HG03469 (cell line): Measurements from ENCODE around the gene MROH2A.

Experiments
- ATAC-seq: cut with Tn5 transposase; IDR thresholded peaks from one replicate; pipeline ENCODE4 v1.9.1; 2021; ENCODE audit warnings: mild to moderate bottlenecking, moderate library complexity, moderate number of reproducible peaks; ENCODE audit not compliant: unreplicated experiment

MROH2A gene

DNA sequence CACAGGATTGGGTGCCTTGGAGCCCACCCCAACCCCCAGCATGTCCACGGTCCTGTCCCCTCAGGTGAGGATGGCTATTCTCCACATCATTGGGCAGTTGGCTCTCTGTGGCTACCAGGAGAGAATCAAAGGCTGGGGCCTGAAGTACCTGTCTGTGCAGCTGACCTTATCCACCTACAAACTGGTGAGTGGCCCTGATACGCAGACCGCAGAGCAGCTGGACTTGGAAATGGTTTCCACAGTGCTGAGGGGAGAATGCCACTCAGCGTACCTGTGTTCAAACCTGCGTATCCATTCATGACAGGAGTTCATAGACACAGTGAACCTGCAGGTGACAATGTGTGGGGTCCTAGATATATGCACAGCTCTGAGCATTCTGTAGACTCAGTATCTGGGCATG, 21.6 kb downstream of the MROH2A start:
- no peak for ATAC-seq

DNA sequence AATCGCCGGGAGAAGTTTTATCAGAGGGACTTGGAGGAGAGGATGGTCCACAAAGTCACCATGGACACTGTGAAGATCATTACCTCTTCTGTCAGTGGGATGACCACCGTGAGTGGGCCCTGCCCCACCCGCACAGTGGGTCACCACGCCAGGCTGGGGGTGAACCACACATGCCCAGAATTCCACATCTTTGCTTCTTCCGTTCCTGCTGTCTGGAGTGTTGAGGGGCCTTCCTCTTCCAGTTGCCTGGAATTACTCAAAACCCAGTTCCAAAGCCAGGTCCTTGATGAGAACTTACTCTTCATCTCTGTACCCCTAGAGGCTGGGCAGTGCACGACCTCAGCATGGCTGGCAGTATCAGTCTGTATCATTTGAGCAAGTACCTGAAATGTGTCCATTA, 22.1 kb downstream of the MROH2A start:
- no peak for ATAC-seq

DNA sequence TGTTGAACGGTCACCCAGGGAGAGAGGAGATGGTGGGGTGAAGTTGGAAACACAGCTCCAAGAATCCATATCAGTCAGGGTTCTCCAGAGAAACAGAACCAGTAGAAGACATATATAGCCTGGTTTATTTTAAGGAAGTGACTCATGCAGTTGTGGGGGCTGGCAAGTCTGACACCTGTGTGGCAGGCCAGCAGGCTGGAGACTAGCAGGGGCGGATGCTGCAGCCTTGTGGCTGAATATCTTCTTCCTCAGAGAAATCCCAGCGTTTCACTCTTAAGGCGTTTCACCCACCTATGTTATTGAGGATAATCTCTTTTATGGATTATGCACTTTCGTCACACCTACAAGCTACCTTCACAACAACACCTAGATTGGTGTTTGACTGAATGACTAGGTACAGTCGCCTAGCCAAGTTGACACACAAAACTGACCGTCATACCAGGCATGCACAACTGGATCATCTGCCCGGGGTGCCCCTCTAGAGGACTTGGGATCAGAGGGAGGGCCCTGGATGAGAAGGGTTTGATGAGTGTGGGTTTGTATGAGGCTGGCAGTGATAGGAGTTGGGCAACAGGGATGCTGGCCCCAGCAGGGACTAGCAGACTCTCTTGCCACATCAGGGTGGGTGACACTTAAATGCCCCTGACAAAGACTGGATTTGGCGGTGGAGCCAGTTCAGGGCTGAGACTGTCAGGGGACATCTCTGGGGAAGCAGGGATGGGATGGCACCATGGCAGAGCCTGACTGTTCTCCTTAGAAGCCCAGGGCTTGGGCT, 23.4 kb downstream of the MROH2A start:
- ATAC-seq, result no peak

DNA sequence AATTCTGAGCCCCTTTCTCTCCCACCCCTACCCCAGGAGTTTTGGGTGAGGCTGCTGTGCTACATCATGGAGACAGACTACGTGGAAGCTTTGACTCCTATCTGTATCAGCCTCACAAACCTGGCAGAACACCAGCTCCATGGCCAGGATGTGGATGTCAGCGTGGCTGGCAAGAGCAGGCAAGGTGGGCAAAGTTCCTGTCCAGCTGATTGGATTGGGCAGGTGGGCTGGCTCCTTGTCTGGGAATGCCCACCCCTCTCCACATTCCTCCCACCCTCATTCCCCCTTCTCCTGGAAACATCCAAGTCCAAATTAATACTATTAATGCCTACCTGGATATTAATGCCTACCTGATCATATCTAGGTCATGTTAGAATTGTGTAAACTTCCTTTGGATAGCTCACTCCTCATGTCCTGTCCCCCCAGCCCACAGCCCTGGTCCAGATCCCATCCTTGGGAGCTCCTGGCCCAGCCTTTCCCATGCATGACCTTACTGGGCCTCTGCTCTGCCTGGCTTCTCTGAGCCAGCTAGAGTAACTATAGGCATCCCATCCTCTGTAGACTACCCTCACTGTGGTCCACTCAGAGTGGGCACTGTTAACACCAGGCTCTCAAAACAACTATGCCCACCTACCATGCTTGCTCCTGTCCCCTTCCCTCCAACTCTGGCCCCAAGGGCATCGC, 24.1 kb downstream of the MROH2A start:
- ATAC-seq, result no peak

DNA sequence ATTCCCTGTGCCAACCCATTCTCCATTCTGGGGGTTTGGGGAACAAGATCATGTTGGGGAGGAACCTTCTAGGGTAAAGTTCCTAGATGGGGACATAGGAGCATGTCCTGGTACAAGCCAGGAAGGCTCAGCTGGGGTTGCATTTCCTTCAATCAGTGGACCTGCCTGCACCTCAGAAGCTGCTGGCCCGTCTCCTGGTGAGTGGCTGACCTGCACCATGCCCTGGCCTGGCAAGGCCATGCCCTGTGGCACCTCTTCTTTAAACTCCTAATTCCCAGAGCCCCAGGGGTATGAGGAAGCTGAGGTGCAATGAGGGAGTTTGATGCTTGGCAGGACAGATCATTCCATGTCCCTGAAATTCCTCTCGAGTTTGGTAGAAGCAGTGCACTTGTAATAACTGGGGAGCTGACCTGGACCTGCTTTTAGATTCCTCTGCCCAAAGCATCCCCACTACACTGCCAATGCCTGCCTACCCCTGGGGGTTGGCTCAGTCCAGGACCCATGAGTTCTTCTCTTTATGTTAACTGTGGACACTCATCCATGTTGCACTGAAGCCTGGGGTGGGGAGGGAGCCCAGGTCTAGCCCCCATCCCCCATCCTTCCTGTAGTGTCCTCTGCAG, 25.3 kb downstream of the MROH2A start:
- no peak for ATAC-seq

DNA sequence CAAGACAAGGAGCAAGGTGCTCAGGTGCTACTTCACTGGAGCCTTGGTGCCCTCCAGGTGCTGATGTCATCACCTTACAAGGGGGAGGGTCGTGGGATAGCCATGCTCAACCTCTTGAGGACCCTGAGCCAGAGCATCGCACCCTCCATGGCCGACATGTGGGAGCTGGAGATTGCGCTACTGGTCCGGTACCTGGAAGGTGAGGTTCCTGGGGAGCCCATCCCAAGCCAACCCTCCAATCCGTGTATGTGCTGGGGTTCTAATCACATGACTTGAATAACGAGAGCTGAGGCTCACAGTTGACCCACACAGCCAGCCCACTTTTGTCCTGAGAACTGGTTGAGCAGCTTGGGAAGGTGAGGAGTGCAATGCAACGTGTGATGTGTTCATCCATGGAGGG, 25.9 kb downstream of the MROH2A start:
- ATAC-seq, result no peak

DNA sequence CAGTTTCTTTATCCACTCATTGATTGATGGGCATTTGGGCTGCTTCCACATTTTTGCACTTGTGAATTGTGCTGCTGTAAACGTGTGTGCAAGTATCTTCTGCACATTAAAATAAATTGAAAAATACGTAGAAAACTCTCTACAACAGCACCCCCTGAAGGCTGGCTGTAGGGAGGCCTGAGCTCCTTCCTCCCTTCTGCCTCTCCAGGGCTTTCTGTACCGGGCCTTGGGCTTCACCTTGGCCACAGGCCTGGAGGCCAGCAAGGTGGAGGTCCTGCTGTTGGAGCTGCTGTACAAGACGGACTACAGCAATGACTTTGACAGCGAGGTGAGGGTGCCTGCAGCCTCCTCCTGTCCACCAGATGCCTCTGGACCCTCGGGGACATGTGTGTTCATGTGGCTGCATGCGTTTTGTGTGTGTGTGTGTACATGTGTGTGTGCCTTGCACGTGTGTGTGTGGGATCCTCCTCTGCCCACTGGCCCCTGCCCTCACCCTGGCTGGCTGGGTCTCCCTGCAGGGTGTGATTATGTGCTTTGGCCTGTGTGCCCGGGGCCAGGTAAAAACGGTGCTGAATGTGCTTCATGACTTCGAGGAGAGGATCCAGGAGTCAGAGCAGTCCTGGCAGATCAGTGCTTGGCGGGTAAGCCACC, 29.2 kb downstream of the MROH2A start:
- ATAC-seq, result no peak

DNA sequence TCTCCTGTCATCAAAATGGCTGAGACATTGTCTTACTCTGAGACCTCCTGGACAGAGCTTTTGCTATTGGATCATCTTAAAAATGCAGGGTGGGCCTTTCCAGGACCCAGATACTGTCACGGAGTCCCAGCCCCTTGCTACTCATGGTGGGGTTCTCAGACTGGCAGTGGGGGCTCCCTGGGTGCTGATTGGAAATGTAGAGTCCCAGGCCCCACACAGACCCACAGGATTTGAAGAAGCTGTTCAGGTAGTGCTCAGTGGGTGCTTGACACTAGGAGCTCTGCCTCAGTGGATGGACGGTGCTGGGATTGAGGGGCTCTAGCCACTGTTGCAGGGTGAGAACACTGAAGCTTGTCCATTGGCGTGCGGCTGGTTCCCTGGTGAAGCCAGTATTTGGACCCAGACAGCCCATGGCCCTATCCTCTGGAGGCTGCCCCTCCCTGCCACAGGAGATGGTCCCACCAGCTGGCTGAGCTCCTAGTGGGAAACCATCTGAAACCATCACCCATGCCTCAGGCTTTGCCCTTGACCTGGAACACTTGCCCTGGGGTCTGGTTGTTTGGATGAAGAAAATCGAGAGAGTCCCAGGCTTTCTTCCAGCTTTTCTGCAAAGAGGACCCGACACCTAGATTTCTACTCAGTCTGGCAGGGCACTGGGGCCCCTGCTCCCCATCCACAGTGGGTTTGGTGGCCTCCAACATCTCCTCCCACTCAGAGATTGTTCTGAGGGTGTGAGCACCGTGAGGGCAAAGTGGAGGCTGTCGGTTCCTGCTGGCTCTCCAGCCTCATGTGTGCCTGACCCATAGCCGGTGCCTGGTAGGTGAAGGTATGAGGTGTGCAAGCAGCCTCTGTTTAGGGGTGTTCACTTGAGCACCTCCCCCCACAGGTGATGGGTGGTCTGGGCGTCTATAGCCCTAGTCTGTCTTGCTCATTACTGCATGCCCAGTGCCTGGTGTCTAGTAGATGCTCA, 30.1 kb downstream of the MROH2A start:
- no peak for ATAC-seq

DNA sequence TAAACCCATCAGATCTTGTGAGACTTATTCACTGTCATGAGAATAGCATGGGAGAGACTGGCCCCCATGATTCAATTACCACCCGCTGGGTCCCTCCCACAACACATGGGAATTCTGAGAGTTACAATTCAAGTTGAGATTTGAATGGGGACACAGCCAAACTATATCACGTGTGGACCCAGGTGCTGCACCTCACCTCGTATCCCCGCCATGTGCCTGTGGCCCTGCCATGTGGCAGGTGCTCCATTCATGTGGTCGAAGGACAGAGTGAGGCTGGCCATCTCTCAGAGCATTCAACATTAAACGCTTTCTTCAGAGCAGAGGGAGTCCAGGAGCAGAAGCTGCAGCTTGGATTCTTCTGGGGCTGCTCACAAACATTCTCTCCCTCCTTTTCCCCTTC, 32.3 kb downstream of the MROH2A start:
- ATAC-seq, result no peak

DNA sequence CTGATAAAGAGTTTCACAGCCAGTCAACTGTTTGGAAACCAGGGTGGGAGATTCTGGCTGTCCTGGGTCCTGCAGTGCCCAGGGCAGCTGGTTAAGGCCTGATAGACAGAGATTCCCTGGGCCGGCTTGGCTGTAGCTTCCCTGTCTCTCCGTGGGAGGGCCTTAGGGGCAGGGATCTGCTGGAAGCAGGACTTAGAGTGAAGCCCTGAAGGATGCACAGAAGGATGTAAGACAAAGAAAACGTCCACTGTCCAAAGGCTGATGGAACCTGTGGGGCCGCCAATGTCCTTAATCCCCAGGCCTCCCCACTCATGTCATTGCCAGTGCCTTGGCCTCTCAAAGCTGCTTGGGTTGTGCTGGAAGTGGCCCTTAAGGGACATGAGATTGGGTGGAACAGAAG, 33.0 kb downstream of the MROH2A start:
- no peak for ATAC-seq

DNA sequence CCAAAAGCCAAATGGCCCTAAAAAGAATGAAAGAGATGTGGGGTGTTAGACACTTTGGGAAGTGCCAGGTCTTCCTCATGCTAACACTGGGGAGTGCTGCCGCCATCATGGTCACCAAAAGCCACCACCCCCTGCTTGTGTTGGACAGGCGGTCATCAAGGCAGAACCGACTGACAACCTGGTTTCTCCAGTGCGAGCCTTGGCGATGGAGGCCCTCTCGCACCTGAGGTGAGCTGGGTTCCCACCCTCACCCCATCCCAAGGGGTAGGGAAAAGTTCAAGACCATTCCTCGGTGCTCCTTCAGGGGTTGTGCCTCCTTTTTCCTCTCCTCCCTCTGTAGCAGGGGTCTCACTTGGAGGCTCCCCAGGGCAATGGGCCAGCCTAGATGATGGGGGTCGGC, 33.6 kb downstream of the MROH2A start:
- ATAC-seq, result no peak

DNA sequence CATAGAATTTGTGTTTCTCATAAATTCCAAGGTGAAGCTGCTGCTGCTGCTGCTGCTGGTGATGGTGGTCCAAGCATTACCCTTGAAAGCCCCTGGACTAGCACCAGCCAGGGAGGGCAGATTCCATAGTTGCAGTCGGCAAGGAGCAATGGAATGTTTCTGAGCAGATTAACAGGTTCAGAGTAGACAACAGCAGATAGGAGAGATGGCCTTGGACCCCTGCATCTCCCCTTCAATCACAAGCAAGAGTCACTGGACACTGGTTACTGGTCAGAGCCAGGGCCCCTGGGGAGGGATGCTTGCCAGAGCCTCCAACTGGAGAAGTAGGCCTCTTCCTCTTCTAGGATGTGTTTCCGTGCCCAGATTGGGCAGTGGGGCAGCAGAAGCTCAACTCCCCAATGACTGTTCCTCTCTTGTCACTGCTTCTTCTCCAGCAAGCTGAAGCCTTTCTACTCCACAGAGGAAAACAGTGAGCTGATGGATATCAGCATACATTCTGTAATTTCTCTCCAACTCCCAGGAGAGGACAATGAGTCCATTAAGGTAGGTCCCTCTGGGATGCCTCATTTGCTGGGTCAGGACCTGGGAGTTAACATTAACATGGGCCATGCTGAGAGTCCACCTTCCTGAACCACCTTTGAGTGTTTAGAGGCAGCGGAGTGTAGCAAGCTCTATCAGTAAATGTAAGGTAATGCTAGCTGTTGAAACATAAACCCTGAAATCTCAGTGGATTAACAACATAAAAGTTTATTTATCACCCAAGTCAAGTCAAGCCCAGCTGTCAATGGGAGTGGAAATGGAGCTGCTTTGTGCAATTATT, 35.3 kb downstream of the MROH2A start:
- no peak for ATAC-seq

DNA sequence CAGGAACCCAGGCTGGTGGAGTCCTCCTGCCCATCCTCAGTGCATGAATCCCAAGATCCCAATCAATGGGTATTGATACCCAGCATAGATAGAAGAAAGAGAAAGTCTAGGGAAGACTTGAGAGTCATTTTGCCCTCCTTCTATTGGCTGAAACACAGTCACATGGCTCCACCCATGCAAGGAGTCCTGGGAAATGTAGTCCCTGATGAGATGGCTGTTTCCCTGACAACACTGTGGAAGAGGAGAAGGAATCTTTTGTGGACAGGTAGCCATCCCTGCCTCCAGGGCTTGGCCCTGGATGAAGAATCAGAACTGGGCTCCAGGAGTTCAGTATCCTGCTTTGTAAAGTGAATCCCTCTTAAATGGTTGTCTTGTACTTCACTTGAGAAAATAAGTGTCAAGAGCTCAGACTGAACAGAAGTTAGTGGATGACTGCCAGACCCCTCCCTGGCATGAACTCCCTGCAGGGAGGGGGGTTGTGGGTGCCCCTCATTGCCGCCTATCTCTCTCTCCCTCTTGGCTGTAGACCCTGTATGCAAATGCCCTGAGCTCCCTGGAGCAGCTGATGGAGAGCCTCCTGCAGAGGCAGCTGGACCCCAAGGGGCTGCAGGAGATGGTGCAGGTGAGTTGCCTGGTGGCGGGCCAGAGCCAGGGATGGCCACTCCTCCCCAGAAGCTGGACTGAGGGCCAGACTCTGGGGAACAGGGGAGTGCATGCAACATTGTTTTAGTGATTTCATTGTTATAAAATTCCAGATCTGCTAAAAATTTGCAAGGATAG, 36.1 kb downstream of the MROH2A start:
- no peak for ATAC-seq

DNA sequence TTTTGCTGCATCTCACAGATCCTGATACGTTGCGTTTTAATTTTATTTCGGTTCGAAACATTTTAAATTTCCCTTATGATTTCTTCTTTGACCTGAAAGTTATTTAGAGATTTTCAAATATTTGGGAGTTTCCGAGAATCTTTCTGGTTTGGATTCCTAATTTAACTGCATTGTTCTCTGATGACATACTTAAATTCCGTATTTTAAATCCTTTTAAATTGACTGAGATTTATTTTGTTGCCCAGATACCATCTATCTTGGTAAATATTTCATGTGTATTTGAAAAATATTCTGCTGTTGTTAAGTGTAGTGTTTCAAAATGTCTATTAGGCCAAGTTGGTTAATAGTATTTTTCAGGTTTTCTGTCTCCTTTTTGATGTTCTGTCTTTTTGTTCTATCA, 37.7 kb downstream of the MROH2A start:
- no peak for ATAC-seq

DNA sequence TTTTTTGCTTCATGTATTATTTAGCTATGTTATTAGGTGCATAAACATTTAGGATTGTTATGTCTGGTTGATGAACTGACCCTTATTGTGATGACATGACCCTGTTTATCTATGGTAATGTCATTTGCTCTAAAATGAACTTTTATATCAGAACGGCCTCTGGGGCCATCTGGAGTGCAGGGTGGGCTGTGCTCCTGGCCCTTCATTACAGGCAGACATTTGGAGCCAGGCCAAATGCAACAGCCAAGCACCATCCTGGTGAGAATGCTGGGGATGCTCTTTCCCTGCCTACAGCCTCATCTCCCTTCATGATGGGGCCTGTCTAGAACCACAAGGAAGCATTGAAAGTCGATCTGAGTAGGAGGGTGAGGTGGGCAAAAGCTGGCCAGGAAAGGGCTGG, 38.2 kb downstream of the MROH2A start:
- no peak for ATAC-seq

DNA sequence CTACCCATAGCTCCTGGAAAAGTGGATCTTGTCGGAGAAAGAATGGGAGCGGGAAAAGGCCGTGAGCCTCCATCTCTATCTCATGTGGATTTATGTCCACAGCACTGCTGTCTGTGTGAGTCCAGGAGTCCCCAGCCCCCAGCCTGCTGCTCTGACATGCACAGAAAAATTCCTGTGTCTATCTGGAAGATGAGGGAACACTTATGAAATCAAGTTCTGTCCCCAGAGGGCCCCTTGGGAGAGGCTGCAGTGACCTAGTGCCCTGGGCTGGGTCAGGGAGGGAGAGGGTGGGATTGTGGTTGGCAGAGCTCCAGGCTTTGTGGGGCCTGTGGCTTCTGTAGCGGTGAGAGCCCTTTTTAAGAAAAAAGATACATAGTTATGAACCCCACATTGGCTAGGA, 38.6 kb downstream of the MROH2A start:
- ATAC-seq, result no peak

DNA sequence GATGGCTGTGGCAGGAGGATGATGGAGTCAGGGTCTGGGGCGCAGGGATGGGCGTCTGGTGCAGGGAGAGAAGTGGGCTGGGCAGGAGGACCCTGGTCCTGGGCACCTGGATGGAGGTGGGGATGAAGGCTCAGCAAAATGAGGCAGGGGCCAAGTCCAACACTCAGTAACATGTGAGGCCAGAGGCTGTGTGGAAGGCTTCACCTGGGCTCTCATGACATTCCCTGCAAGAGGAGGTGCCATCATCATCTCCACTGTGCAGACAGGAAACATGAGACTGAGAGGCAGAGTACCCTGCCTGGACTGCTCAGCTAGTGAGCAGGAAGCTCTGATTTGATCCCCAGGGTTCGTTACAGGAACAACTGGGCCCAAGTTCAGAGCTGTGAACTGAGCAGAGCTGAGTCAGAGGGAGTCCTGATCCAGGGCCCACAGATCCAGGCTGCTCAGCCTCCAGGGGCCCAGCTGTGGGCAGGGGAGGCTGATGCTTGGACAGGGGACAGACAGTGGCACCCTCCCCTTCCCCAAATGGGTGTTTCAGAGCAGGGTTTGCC, 39.3 kb downstream of the MROH2A start:
- ATAC-seq, result no peak

DNA sequence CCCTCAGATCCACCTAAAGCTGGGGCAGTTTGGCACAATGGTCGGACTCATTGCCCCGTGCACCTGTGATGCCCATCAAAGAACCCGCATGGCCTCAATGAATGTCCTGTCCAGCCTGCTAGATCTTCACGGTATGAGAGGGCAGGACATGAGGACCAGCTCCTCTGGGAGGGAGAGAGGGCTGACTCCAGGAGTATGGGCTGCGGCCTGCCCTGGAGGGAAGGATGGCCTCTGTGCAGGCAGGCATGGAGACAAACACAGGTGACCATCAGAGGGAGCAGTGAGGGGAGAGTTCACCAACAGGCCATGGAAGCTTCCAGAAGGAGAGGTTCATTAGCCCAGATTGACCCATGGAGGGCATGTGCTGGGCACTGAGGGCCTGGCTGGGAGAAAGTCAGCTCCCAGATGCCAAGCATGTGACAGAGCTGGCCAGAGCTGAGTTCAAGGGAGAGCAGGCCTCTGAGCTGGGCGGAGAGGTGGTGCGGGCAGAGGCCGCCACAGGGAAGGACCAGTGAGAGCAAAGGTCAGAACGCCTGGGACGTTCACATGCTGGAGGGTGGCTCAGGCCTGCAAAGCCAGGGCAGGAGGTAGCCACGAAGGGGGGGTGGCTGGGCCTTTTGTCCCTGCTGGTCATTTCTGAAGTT, 40.0 kb downstream of the MROH2A start:
- ATAC-seq, result no peak
